Colonic mucosa (tissue), 4 donors: ENCODE measurements around the gene ADAM12. TPM values are rescaled to one million over a fixed set of nuclear protein-coding genes. Genes with fewer than 3 reads are reported as not detected.
A peak's percentile ranks its signal among the peaks of the same experiment; 100 is the strongest.

ENCODE experiments used
- DNase-seq: peaks from one replicate; pipeline ENCODE4 v3.0.0-alpha.2; 2020
- H3K27ac ChIP-seq: fragments of 200-600 bp; one replicate; pipeline ENCODE4 v1.8.0; 2021
- H3K27me3 ChIP-seq: fragments of 200-600 bp; one replicate; pipeline ENCODE4 v1.8.0; 2021
- H3K36me3 ChIP-seq: fragments of 200-600 bp; one replicate; pipeline ENCODE4 v1.8.0; 2021
- H3K4me1 ChIP-seq: fragments of 200-600 bp; one replicate; pipeline ENCODE4 v1.8.0; 2021; ENCODE audit warnings: mild to moderate bottlenecking
- H3K4me3 ChIP-seq: fragments of 200-600 bp; one replicate; pipeline ENCODE4 v1.8.0; 2021
- H3K9ac ChIP-seq, 2 donors: one replicate each; pipeline ENCODE4 v1.7.0; 2013; ENCODE audit warnings: control low read depth in 2 of 2, low read depth in 2 of 2, low read length in 2 of 2
- H3K9me3 ChIP-seq: fragments of 200-600 bp; one replicate; pipeline ENCODE4 v1.8.0; 2021
- CTCF ChIP-seq: fragments of 200-600 bp; IDR thresholded peaks from one replicate; pipeline ENCODE4 v1.8.0; 2022; ENCODE audit warnings: antibody characterized with exemption, mild to moderate bottlenecking
- intact Hi-C: fragments of 100-400 bp; cut with DNase I; formaldehyde crosslinking; loops from one replicate; pipeline ENCODE4 v1.14.1; 2022
- total RNA-seq, 2 donors: library from RNA; stranded (reverse); fragmentation: NEBNext Ultra II Directional in 1 of 2; extraction: Animal tissue kit (Norgen Biotek cat#: 25700) in 1 of 2; gene quantifications; one replicate each; pipeline ENCODE4 v1.2.1, GENCODE V29; 2021
- donor health status: healthy.
- donor health status: DM: no; HTN: no; CAD: no.
- donor health status: DM: no; HTN: no; CAD: no.

Gene ADAM12
- total RNA-seq, 2 donors from 2014 or later, result 0.30 to 0.64 TPM

- intact Hi-C loops, result no loop called here
- Histone ChIP-seq H3K36me3 (no peaks in the 10 kb centered on the region), H3K4me3 (no peak overlapping the region), H3K27me3 (no peaks in the 10 kb centered on the region), H3K4me1 (no peaks in the 10 kb centered on the region), H3K9me3 (no peaks in the 10 kb centered on the region), H3K27ac (no peak overlapping the region), H3K9ac (no peak overlapping the region)
- no peak for TF ChIP-seq CTCF
- DNase-seq, result no peak
These were observed 321.8 kb downstream of the ADAM12 start for GRCh38 chr10:126066456-126066855.

GRCh38 chr10:126065751-126066377 is 322.4 kb downstream of the ADAM12 start:
- no peak for TF ChIP-seq CTCF
- H3K36me3 ChIP-seq, result no peaks in the 10 kb centered on the region
- no peaks in the 10 kb centered on the region for H3K9me3 ChIP-seq
- H3K9ac ChIP-seq, result no peak overlapping the region
- no peaks in the 10 kb centered on the region for H3K4me1 ChIP-seq
- H3K27me3 ChIP-seq, result no peaks in the 10 kb centered on the region
- DNase-seq, result no peak
- H3K4me3 ChIP-seq, result no peak overlapping the region
- intact Hi-C loops, result no loop called here
- no peak overlapping the region for H3K27ac ChIP-seq

GRCh38 chr10:126064512-126064911 is 323.8 kb downstream of the ADAM12 start:
- TF ChIP-seq CTCF, result no peak
- H3K27ac ChIP-seq, result no peak overlapping the region
- H3K9ac ChIP-seq, result no peak overlapping the region
- no peak overlapping the region for H3K4me3 ChIP-seq
- no peaks in the 10 kb centered on the region for H3K27me3 ChIP-seq
- no peak for DNase-seq
- no peaks in the 10 kb centered on the region for H3K36me3 ChIP-seq
- no peaks in the 10 kb centered on the region for H3K9me3 ChIP-seq
- no peaks in the 10 kb centered on the region for H3K4me1 ChIP-seq
- intact Hi-C loops, result no loop called here

GRCh38 chr10:126063353-126063791 is 324.9 kb downstream of the ADAM12 start:
- DNase-seq, result no peak
- Histone ChIP-seq H3K27me3 (no peaks in the 10 kb centered on the region), H3K4me3 (no peak overlapping the region), H3K27ac (no peak overlapping the region), H3K9me3 (no peaks in the 10 kb centered on the region), H3K9ac (no peak overlapping the region), H3K36me3 (no peaks in the 10 kb centered on the region), H3K4me1 (no peaks in the 10 kb centered on the region)
- no peak for TF ChIP-seq CTCF
- intact Hi-C loops, result no loop called here

- peak; percentile 69 for DNase-seq
- no peaks in the 10 kb centered on the region for H3K9me3 ChIP-seq
- no peak for TF ChIP-seq CTCF
- no peak overlapping the region for H3K4me3 ChIP-seq
- H3K9ac ChIP-seq, result no peak overlapping the region
- no peaks in the 10 kb centered on the region for H3K27me3 ChIP-seq
- no peak overlapping the region for H3K27ac ChIP-seq
- H3K4me1 ChIP-seq, result no peaks in the 10 kb centered on the region
- intact Hi-C loops, result no loop called here
- no peaks in the 10 kb centered on the region for H3K36me3 ChIP-seq
These were observed 325.9 kb downstream of the ADAM12 start for GRCh38 chr10:126062131-126063032.
